NCI-H1092 treated with DMSO at 0.1 percent for 48 hours (cell line): ENCODE results near the gene TGM5.

Experiments
- DNase-seq: peaks from one replicate; lab custom pipeline; 2025; lab: John Stamatoyannopoulos, UW

Gene TGM5

GRCh38 chr15:43193710-43194109 lies 73.0 kb downstream of the TGM5 start:
- no peak for DNase-seq

- no peak for DNase-seq
Observed at GRCh38 chr15:43190178-43190577, 76.5 kb downstream of the TGM5 start.

- DNase-seq: no peak
Observed at GRCh38 chr15:43189296-43189695, 77.4 kb downstream of the TGM5 start.

- peak; percentile 40 for DNase-seq
Observed at GRCh38 chr15:43187544-43188155, 79.1 kb downstream of the TGM5 start.

- DNase-seq: no peak
Observed at GRCh38 chr15:43186003-43186353, 80.8 kb downstream of the TGM5 start.

- DNase-seq: peak; percentile 44
Observed at GRCh38 chr15:43185157-43186002, 81.3 kb downstream of the TGM5 start, which contains the start of gene CCNDBP1. CCNDBP1 (plus strand) TSS chr15:43185403; CDS start chr15:43185499, 96 bp downstream.

GRCh38 chr15:43184407-43185124 lies 82.2 kb downstream of the TGM5 start:
- DNase-seq: no peak

GRCh38 chr15:43183270-43183669 lies 83.5 kb downstream of the TGM5 start:
- DNase-seq: no peak
